HG03342 (cell line): Measurements from ENCODE around the gene OPCML.

Source experiments
- ATAC-seq: cut with Tn5 transposase; IDR thresholded peaks from one replicate; pipeline ENCODE4 v1.9.1; 2021; ENCODE audit warnings: mild to moderate bottlenecking, moderate library complexity; ENCODE audit not compliant: unreplicated experiment

Gene OPCML

GRCh38 chr11:132838627-132839026 is 693.7 kb downstream of the OPCML start:
- no peak for ATAC-seq

GRCh38 chr11:132831272-132831671 is 701.0 kb downstream of the OPCML start:
- no peak for ATAC-seq

GRCh38 chr11:132824642-132825041 is 707.7 kb downstream of the OPCML start:
- ATAC-seq, result no peak

- no peak for ATAC-seq
These were observed 710.0 kb downstream of the OPCML start for GRCh38 chr11:132822276-132822675.

- ATAC-seq, result no peak
These were observed 710.8 kb downstream of the OPCML start for GRCh38 chr11:132821499-132821898.

DNA sequence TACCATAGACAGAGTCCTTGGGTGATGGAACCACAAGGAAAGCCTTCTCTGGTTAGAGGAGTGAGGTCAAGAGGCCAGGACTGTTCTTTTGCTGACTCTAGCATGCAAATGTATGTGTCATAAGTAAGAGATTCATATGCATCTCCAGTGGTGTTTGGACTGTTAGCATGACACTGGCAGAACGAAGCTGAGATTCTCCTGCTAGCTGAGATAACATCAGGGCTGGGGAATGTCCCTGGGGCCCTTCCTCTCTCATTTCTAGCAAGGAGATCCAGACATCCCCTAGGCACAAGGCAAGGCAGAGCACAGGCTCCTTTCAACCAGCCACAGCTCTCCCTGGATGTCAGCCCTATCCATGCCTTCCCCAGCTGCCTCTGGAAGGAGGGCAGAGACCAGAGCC is 711.3 kb downstream of the OPCML start:
- no peak for ATAC-seq

GRCh38 chr11:132818951-132819350 is 713.4 kb downstream of the OPCML start:
- no peak for ATAC-seq

GRCh38 chr11:132817387-132817786 is 714.9 kb downstream of the OPCML start:
- no peak for ATAC-seq

- no peak for ATAC-seq
These were observed 717.9 kb downstream of the OPCML start for GRCh38 chr11:132814410-132814809.

- ATAC-seq, result no peak
These were observed 720.7 kb downstream of the OPCML start for GRCh38 chr11:132811649-132812048.

- no peak for ATAC-seq
These were observed 723.2 kb downstream of the OPCML start for GRCh38 chr11:132809070-132809469.

DNA sequence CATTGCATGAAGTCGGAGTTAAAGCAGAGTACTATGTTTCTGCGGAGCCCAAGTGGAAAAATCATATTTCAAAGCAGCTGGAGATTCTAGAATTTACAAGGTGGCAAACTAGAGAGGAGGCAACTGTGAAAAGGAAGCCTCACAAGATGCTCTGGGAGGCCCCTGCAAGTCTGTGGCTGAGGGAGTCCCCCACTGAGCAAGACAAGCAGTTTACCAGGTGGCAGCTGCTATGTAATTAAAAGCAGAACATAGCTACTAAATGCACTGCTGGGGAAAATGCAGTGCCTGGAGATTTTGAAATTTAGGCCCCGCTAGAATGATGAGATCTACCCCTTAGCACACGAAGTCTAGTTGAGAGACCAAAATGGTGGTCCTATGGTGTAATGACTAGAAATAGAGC is 728.0 kb downstream of the OPCML start:
- ATAC-seq, result no peak

- ATAC-seq, result no peak
These were observed 728.9 kb downstream of the OPCML start for GRCh38 chr11:132803436-132803835.

DNA sequence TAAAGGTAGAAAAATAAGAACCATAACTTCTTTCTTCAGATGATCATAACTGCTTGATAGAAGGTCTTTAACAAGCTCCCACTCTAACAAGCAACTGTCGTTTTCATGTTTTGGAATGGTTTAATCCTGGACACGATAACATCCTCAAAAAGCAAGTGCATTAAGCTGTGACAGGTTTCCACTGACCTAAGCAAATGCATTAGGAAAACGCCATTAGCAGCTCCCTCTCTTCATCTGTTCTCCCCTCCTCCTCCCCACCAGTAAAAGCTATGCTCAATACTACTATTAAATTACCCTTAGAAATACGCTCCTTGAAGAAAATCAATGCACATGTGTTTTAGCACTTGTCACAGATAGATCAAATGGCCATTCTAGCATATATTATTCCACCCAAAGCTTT is 729.4 kb downstream of the OPCML start:
- no peak for ATAC-seq

GRCh38 chr11:132793831-132794230 is 738.5 kb downstream of the OPCML start:
- ATAC-seq, result no peak

DNA sequence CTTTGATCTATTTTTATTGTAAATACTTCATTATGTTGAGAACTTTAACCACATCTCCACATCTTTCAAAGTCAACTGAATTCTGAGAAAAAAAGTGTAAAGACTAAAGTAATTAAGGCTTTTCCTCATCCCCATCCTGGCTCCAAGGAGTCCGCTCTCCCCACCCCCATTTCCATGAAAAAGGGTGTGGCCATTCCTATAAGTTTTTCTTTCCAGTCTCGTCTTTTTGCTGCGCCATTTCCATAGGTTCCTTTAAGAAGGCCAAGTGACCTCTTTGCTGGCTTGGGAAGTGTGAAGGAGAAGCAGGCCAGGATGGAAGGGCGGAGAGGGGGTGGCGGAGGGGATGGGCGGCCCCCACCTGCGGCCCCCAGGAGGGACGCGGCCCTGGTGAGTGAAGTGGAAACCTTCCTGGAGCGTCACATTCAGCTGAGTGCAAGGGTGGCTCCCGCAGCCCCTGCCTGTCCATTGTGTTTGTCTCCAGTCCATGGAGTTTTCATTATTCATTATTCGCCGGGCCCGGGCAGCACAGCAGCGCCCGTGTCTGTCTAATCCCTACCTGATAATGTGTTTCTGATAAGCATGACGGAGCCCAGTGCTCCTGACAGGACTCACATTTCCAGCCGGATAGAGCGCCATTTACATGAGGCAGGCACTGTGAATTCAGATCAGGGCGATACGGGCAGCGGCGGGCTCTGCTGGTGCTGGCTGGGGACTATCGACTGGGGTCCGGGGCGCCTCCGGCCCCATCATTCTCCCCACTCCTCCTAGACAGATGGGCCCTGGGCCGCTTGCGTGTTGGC is 739.8 kb downstream of the OPCML start:
- no peak for ATAC-seq

DNA sequence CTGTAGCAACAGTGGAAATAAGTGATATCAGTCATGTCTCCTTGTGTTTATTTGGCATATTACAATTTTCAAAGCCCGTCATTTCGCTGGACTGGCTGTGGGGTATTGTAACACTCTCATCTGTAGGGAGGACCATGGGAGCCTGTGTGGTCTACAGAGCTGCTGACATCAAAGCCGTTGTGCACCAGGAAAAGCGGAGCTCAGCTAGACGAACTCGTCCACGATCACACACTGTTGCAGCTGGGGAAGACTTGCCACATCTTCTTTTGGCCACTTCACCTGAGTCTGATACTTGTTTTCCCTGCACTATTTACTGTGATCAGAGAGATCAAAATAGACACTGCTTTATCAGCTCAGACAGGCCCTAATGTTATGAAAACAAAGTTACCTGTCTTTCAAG is 741.3 kb downstream of the OPCML start:
- no peak for ATAC-seq

- no peak for ATAC-seq
These were observed 741.8 kb downstream of the OPCML start for GRCh38 chr11:132790466-132790865.

DNA sequence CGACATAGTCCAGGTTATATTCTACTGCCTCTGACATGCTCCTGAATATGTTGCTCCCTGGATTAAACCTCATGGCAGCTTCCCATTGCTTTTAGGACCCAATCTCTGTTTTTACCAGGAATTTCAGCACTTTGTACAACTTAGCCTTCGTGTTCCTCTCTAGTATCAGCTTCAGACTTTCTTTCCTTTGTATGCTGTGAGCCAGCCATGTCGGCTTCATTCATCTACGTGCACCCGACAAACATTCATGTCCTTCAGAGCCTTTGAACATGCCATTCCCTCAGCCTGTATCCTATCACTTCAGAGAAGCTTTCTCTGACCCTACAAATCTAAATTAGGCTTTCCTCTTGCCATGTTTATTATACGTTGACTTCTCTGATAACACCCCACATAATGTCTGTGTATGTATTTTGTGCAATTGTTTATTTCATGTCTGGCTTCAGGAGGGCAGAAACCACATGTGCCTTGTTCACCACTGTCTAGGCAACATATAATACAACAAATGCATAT is 743.4 kb downstream of the OPCML start:
- ATAC-seq, result no peak

GRCh38 chr11:132785878-132786277 is 746.4 kb downstream of the OPCML start:
- no peak for ATAC-seq

- no peak for ATAC-seq
These were observed 747.9 kb downstream of the OPCML start for GRCh38 chr11:132784441-132784840.

- ATAC-seq, result no peak
These were observed 750.2 kb downstream of the OPCML start for GRCh38 chr11:132782102-132782501.

DNA sequence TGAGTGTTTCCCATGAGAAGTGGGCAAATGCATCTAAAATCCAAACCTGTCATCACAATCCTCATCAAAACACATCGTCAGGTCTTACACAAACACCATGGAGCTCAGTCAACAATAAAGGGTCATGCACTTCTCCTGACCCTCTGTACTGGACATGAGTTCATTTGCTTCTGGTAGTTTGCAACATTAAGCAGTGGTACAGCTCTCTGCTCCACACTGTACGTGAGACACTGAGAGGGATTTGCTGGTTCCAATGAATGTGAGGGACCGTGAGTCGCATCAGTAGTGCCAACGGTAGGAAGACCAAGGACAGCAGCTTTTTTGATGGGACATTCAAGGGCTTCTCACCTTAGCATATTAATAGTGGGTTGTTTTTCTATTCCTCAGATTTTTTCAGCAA is 752.3 kb downstream of the OPCML start:
- ATAC-seq, result no peak
